Caki2 (cell line): Measurements from ENCODE around the gene PCDHA10. TPM values are rescaled to one million over a fixed set of nuclear protein-coding genes. Genes with fewer than 3 reads are reported as not detected.

Experiments used
- DNase-seq: peaks from one replicate; pipeline ENCODE4 v3.0.0-alpha.2; 2015; ENCODE audit warnings: low read depth
- in situ Hi-C: cut with HindIII; loops from 2 replicates; pipeline ENCODE4 v1.10.0; 2016; ENCODE audit warnings: low sequenced_read_pairs, low pct_unique_long_range_greater_than_20kb, mixed read lengths
- total RNA-seq: library from RNA; depleted of rRNA; stranded (reverse); fragments of >200 nt; shearing (Covaris generic); gene quantifications from 2 replicates; pipeline ENCODE4 v1.2.3, GENCODE V29; 2014; ENCODE audit warnings: low replicate concordance; rRNA removed

The PCDHA10 gene
- total RNA-seq, 1 experiment from 2014 or later = 0.03 TPM

GRCh38 chr5:140877262-140877581, 21.5 kb downstream of the PCDHA10 start:
- DNase-seq = no peak
- in situ Hi-C loops = no loop called here

GRCh38 chr5:140881889-140882590, 26.3 kb downstream of the PCDHA10 start, which contains the start of gene PCDHA13:
Gene PCDHA13, plus strand, starts transcription at chr5:140882124. Its CDS starts 145 bp downstream, at chr5:140882269.
- in situ Hi-C loops = no loop called here
- no peak for DNase-seq

- peak; percentile 31 for DNase-seq
- in situ Hi-C loops = no loop called here
Measured at GRCh38 chr5:140882591-140882899, 26.8 kb downstream of the PCDHA10 start.

DNA sequence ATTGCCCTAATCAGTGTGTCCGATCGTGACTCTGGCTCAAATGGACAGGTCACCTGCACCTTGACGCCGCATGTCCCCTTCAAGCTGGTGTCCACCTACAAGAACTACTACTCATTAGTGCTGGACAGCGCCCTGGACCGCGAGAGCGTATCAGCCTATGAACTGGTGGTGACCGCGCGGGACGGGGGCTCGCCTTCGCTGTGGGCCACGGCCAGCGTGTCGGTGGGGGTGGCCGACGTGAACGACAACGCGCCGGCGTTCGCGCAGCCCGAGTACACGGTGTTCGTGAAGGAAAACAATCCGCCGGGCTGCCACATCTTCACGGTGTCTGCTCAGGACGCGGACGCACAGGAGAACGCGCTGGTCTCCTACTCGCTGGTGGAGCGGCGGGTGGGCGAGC, 27.7 kb downstream of the PCDHA10 start:
- in situ Hi-C loops = no loop called here
- DNase-seq = no peak

DNA sequence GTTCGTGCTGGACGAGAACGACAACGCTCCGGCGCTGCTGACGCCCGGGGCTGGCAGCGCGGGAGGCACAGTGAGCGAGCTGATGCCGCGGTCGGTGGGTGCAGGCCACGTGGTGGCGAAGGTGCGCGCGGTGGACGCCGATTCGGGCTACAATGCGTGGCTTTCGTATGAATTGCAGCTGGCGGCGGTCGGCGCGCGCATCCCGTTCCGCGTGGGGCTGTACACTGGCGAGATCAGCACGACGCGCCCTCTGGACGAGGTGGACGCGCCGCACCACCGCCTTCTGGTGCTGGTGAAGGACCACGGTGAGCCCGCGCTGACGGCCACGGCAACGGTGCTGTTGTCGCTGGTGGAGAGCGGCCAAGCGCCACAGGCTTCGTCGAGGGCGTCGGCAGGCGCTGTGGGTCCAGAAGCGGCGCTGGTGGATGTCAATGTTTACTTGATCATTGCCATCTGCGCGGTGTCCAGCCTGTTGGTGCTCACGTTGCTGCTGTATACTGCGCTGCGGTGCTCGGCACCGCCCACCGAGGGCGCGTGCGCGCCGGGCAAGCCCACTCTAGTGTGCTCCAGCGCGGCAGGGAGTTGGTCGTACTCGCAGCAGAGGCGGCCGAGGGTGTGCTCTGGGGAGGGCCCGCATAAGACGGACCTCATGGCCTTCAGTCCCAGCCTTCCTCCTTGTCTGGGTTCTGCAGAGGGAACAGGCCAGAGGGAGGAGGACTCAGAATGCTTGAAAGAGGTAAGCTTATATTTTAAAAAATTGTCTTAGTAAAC, 28.4 kb downstream of the PCDHA10 start:
- in situ Hi-C loops = no loop called here

GRCh38 chr5:140916325-140916724, 60.6 kb downstream of the PCDHA10 start:
- in situ Hi-C loops = no loop called here
- DNase-seq = peak; percentile 4

More for the DNA sequence above, 28.4 kb downstream of the PCDHA10 start:
- no peak for DNase-seq

Other genes with a start within 250 kb of the PCDHA10 start
- gene CD14, start 222.7 kb upstream of the PCDHA10 start, total RNA-seq = 0.96 TPM in 1 of 2 replicates, not detected in the other
- 7.9 and 14.0 TPM in 2 replicates for gene TMCO6, start 216.4 kb upstream of the PCDHA10 start, total RNA-seq
- 71.7 and 78.2 TPM in 2 replicates for gene NDUFA2, start 208.3 kb upstream of the PCDHA10 start, total RNA-seq
- gene IK, start 208.1 kb upstream of the PCDHA10 start, total RNA-seq = 36.9 and 57.5 TPM in 2 replicates
- 26.2 and 30.2 TPM in 2 replicates for gene WDR55, start 191.0 kb upstream of the PCDHA10 start, total RNA-seq
- gene DND1, start 182.3 kb upstream of the PCDHA10 start, total RNA-seq = not detected in 2 replicates
- gene HARS1, start 164.5 kb upstream of the PCDHA10 start, total RNA-seq = 50.1 and 61.3 TPM in 2 replicates
- gene HARS2, start 164.4 kb upstream of the PCDHA10 start, total RNA-seq = 30.0 and 41.5 TPM in 2 replicates
- gene ZMAT2, start 155.4 kb upstream of the PCDHA10 start, total RNA-seq = 77.7 and 99.3 TPM in 2 replicates
- not detected in 2 replicates for gene PCDHA1, start 69.8 kb upstream of the PCDHA10 start, total RNA-seq
- not detected in 2 replicates for gene PCDHA2, start 61.0 kb upstream of the PCDHA10 start, total RNA-seq
- 0.10 TPM in 1 of 2 replicates, not detected in the other for gene PCDHA3, start 54.8 kb upstream of the PCDHA10 start, total RNA-seq
- 10.8 and 11.5 TPM in 2 replicates for gene PCDHA4, start 48.8 kb upstream of the PCDHA10 start, total RNA-seq
- 2.5 and 2.8 TPM in 2 replicates for gene PCDHA5, start 34.3 kb upstream of the PCDHA10 start, total RNA-seq
- 0.34 TPM in 1 of 2 replicates, not detected in the other for gene PCDHA6, start 27.9 kb upstream of the PCDHA10 start, total RNA-seq
- gene PCDHA7, start 21.6 kb upstream of the PCDHA10 start, total RNA-seq = 0.10 TPM in 1 of 2 replicates, not detected in the other
- 0.51 TPM in 1 of 2 replicates, not detected in the other for gene PCDHA8, start 14.7 kb upstream of the PCDHA10 start, total RNA-seq
- gene PCDHA9, start 7.5 kb upstream of the PCDHA10 start, total RNA-seq = not detected in 2 replicates
- 5.6 TPM in 1 of 2 replicates, not detected in the other for gene PCDHA11, start 13.1 kb downstream of the PCDHA10 start, total RNA-seq
- not detected in 2 replicates for gene PCDHA12, start 19.4 kb downstream of the PCDHA10 start, total RNA-seq
- gene PCDHA13, start 26.2 kb downstream of the PCDHA10 start, total RNA-seq = not detected in 2 replicates
- gene PCDHAC1, start 70.4 kb downstream of the PCDHA10 start, total RNA-seq = 0.09 and 0.10 TPM in 2 replicates
- gene PCDHAC2, start 110.6 kb downstream of the PCDHA10 start, total RNA-seq = 2.8 and 4.6 TPM in 2 replicates
- not detected in 2 replicates for gene PCDHB1, start 195.5 kb downstream of the PCDHA10 start, total RNA-seq
- gene PCDHB2, start 238.7 kb downstream of the PCDHA10 start, total RNA-seq = not detected in 2 replicates
- not detected in 2 replicates for gene PCDHB3, start 244.6 kb downstream of the PCDHA10 start, total RNA-seq